22Rv1 (cell line): ENCODE measurements around the gene PSMC6.
"Not testable (repeated sequence)": the region's sequence is repeated elsewhere in the genome, so short reads cannot be mapped to it uniquely, and the experiment has no call there.

ENCODE experiments used
- CTCF ChIP-seq: fragments of 450-650 bp; IDR thresholded peaks from 2 replicates; pipeline ENCODE4 v1.5.1; 2017; ENCODE audit warnings: mild to moderate bottlenecking
- ZFX ChIP-seq: fragments of 450-650 bp; IDR thresholded peaks from 2 replicates; pipeline ENCODE4 v1.6.1; 2017; ENCODE audit warnings: antibody characterized with exemption, borderline replicate concordance

DNA sequence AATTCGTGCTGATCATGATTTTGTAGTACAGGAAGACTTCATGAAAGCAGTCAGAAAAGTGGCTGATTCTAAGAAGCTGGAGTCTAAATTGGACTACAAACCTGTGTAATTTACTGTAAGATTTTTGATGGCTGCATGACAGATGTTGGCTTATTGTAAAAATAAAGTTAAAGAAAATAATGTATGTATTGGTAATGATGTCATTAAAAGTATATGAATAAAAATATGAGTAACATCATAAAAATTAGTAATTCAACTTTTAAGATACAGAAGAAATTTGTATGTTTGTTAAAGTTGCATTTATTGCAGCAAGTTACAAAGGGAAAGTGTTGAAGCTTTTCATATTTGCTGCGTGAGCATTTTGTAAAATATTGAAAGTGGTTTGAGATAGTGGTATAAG lies 20.5 kb downstream of the PSMC6 start:
- not testable (repeated sequence) for TF ChIP-seq CTCF, ZFX
